GM23338 (cell line): ENCODE measurements around the gene NLRC3. TPM values are rescaled to one million over a fixed set of nuclear protein-coding genes. Genes with fewer than 3 reads are reported as not detected.

Experiments
- ATAC-seq: fragments of 200-7000 bp; cut with Tn5 transposase; 3 replicates; pipeline ENCODE4 v1.9.1; 2020
- DNase-seq: peaks from one replicate; pipeline ENCODE4 v3.0.0-alpha.2; 2015; ENCODE audit warnings: low spot score
- H2AFZ ChIP-seq: fragments of 200-600 bp; sonication (generic); 2 replicates; pipeline ENCODE4 v1.8.0; 2016; ENCODE audit warnings: antibody characterized with exemption, mild to moderate bottlenecking, moderate library complexity
- H3F3A ChIP-seq: fragments of 200-600 bp; sonication (generic); replicated peaks from 2 replicates; pipeline ENCODE4 v1.8.0; 2017; ENCODE audit warnings: antibody characterized with exemption, mixed run types, low read depth
- H3K27ac ChIP-seq: fragments of 200-600 bp; sonication (generic); 2 replicates; pipeline ENCODE4 v1.6.1; 2016; ENCODE audit warnings: low read depth
- H3K27me3 ChIP-seq: fragments of 200-600 bp; sonication (generic); 2 replicates; pipeline ENCODE4 v1.8.0; 2016; ENCODE audit warnings: mild to moderate bottlenecking, mixed run types, moderate library complexity; ENCODE audit not compliant: insufficient read depth
- H3K36me3 ChIP-seq: fragments of 200-600 bp; sonication (generic); 2 replicates; pipeline ENCODE4 v1.8.0; 2016; ENCODE audit warnings: mild to moderate bottlenecking; ENCODE audit not compliant: insufficient read depth
- H3K4me1 ChIP-seq: fragments of 200-600 bp; sonication (generic); 2 replicates; pipeline ENCODE4 v1.8.0; 2016; ENCODE audit warnings: mild to moderate bottlenecking, moderate library complexity; ENCODE audit not compliant: insufficient read depth
- H3K4me2 ChIP-seq: fragments of 200-600 bp; sonication (generic); 2 replicates; pipeline ENCODE4 v1.7.1; 2017; ENCODE audit warnings: mixed run types
- H3K4me3 ChIP-seq: fragments of 200-600 bp; sonication (generic); 2 replicates; pipeline ENCODE4 v1.6.1; 2016; ENCODE audit warnings: mixed run types
- H3K79me2 ChIP-seq: fragments of 200-600 bp; sonication (generic); replicated peaks from 2 replicates; pipeline ENCODE4 v1.8.0; 2017; ENCODE audit warnings: mild to moderate bottlenecking; ENCODE audit not compliant: insufficient read depth
- H3K9me2 ChIP-seq: fragments of 200-600 bp; sonication (generic); 2 replicates; pipeline ENCODE4 v1.8.0; 2017; ENCODE audit not compliant: insufficient read depth
- H4K20me1 ChIP-seq: fragments of 200-600 bp; sonication (generic); replicated peaks from 2 replicates; pipeline ENCODE4 v1.8.0; 2017; ENCODE audit warnings: mild to moderate bottlenecking; ENCODE audit not compliant: insufficient read depth
- H3K27ac Mint-ChIP-seq: 2 replicates; pipeline ENCODE4 v1.8.0; 2020; ENCODE audit warnings: inconsistent platforms, mild to moderate bottlenecking, moderate library complexity, mixed read lengths
- H3K27me3 Mint-ChIP-seq: 3 replicates; pipeline ENCODE4 v1.8.0; 2022; ENCODE audit warnings: low read depth, mild to moderate bottlenecking, moderate library complexity, mixed read lengths, inconsistent platforms; ENCODE audit not compliant: insufficient read depth, poor library complexity
- H3K36me3 Mint-ChIP-seq: 3 replicates; pipeline ENCODE4 v1.8.0; 2021; ENCODE audit warnings: low read depth, mild to moderate bottlenecking, inconsistent platforms, moderate library complexity, mixed read lengths
- H3K4me1 Mint-ChIP-seq: 3 replicates; pipeline ENCODE4 v1.8.0; 2020; ENCODE audit warnings: mild to moderate bottlenecking, inconsistent platforms, mixed read lengths
- H3K4me3 Mint-ChIP-seq: 3 replicates; pipeline ENCODE4 v1.8.0; 2021; ENCODE audit warnings: moderate library complexity, mild to moderate bottlenecking, inconsistent platforms, mixed read lengths
- H3K9me3 Mint-ChIP-seq: 3 replicates; pipeline ENCODE4 v1.8.0; 2020; ENCODE audit warnings: moderate library complexity, mild to moderate bottlenecking, inconsistent platforms, mixed read lengths
- CREB1 ChIP-seq: fragments of 250-450 bp; sonication (Bioruptor Pico); IDR thresholded peaks from 2 replicates; pipeline ENCODE4 v1.5.0; 2020; ENCODE audit warnings: low read depth, mild to moderate bottlenecking, moderate library complexity
- JUNB ChIP-seq: IDR thresholded peaks from one replicate; pipeline ENCODE4 v1.6.1; 2016; ENCODE audit warnings: antibody characterized with exemption; ENCODE audit not compliant: unreplicated experiment
- NANOG ChIP-seq: IDR thresholded peaks from 2 replicates; pipeline ENCODE4 v1.6.1; 2016; ENCODE audit warnings: antibody characterized with exemption, borderline replicate concordance
- ZNF114 ChIP-seq: fragments of 250-450 bp; sonication (Bioruptor Pico); IDR thresholded peaks from 2 replicates; pipeline ENCODE4 v1.5.0; 2020; ENCODE audit warnings: mild to moderate bottlenecking, moderate library complexity
- polyA plus RNA-seq: library from polyadenylated mRNA; unstranded; fragments of >200 nt; fragmentation: Nextera tagmentation; extraction: Ambion mirVana; gene quantifications from 2 replicates; pipeline ENCODE4 v1.2.1, GENCODE V29; 2016
- total RNA-seq: library from RNA; depleted of rRNA; stranded (reverse); fragments of >200 nt; shearing (Covaris generic); gene quantifications from 2 replicates; pipeline ENCODE4 v1.2.3, GENCODE V29; 2014
- TF ChIP-seq, protein P1 (sequence below): IDR thresholded peaks from one replicate; pipeline ENCODE4 v1.6.1; 2018; ENCODE audit warnings: antibody characterized with exemption; ENCODE audit not compliant: unreplicated experiment
- TF ChIP-seq, protein P2 (sequence below): IDR thresholded peaks from 2 replicates; pipeline ENCODE4 v1.6.1; 2016; ENCODE audit warnings: antibody characterized with exemption
- TF ChIP-seq, protein P3 (sequence below), 2 experiments: fragments of 200-600 bp in 1 of 2; sonication (generic) in 1 of 2; conservative IDR thresholded peaks; 2 replicates each; pipeline versions ENCODE4 v1.5.1 to v1.6.1; 2016 to 2017; ENCODE audit warnings: antibody characterized with exemption in 2 of 2, low read depth in 2 of 2, mild to moderate bottlenecking in 2 of 2, moderate library complexity in 1 of 2

NLRC3 gene
- total and polyA plus RNA-seq, 2 experiments from 2014 or later: 0.11 to 0.49 TPM

DNA sequence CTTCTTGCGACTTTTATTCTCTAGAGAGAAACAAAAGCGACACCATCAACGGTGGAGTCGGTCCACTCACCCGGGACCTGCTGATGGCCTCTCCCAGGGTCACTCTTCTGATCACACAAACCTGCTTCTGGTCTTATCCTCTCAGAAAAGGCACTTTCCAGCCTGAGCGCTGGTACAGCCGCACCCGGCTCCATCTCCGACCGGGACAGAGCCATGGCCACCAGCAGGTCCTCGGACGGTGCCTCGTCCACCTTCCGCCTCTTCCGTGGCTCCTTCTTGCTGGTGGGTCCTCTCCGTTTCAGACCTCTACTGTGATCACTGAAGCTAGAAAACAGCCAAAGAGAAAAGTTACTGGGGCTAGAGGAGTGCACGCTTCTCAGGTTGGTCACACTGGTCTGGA is 20.5 kb upstream of the NLRC3 start (continued):
- TF ChIP-seq, protein P1, sequence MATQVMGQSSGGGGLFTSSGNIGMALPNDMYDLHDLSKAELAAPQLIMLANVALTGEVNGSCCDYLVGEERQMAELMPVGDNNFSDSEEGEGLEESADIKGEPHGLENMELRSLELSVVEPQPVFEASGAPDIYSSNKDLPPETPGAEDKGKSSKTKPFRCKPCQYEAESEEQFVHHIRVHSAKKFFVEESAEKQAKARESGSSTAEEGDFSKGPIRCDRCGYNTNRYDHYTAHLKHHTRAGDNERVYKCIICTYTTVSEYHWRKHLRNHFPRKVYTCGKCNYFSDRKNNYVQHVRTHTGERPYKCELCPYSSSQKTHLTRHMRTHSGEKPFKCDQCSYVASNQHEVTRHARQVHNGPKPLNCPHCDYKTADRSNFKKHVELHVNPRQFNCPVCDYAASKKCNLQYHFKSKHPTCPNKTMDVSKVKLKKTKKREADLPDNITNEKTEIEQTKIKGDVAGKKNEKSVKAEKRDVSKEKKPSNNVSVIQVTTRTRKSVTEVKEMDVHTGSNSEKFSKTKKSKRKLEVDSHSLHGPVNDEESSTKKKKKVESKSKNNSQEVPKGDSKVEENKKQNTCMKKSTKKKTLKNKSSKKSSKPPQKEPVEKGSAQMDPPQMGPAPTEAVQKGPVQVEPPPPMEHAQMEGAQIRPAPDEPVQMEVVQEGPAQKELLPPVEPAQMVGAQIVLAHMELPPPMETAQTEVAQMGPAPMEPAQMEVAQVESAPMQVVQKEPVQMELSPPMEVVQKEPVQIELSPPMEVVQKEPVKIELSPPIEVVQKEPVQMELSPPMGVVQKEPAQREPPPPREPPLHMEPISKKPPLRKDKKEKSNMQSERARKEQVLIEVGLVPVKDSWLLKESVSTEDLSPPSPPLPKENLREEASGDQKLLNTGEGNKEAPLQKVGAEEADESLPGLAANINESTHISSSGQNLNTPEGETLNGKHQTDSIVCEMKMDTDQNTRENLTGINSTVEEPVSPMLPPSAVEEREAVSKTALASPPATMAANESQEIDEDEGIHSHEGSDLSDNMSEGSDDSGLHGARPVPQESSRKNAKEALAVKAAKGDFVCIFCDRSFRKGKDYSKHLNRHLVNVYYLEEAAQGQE: no peak
- TF ChIP-seq, protein P2, sequence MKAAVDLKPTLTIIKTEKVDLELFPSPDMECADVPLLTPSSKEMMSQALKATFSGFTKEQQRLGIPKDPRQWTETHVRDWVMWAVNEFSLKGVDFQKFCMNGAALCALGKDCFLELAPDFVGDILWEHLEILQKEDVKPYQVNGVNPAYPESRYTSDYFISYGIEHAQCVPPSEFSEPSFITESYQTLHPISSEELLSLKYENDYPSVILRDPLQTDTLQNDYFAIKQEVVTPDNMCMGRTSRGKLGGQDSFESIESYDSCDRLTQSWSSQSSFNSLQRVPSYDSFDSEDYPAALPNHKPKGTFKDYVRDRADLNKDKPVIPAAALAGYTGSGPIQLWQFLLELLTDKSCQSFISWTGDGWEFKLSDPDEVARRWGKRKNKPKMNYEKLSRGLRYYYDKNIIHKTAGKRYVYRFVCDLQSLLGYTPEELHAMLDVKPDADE: no peak
- TF ChIP-seq ZNF114 (CRISPR knock-in tag) (no peak), CREB1 (CRISPR knock-in tag) (no peak), JUNB (no peak)
- TF ChIP-seq, protein P3, sequence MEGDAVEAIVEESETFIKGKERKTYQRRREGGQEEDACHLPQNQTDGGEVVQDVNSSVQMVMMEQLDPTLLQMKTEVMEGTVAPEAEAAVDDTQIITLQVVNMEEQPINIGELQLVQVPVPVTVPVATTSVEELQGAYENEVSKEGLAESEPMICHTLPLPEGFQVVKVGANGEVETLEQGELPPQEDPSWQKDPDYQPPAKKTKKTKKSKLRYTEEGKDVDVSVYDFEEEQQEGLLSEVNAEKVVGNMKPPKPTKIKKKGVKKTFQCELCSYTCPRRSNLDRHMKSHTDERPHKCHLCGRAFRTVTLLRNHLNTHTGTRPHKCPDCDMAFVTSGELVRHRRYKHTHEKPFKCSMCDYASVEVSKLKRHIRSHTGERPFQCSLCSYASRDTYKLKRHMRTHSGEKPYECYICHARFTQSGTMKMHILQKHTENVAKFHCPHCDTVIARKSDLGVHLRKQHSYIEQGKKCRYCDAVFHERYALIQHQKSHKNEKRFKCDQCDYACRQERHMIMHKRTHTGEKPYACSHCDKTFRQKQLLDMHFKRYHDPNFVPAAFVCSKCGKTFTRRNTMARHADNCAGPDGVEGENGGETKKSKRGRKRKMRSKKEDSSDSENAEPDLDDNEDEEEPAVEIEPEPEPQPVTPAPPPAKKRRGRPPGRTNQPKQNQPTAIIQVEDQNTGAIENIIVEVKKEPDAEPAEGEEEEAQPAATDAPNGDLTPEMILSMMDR (conservative IDR thresholded peaks at IDR 0.05; ENCODE audit: low read depth in 2 of 2): no peak

DNA sequence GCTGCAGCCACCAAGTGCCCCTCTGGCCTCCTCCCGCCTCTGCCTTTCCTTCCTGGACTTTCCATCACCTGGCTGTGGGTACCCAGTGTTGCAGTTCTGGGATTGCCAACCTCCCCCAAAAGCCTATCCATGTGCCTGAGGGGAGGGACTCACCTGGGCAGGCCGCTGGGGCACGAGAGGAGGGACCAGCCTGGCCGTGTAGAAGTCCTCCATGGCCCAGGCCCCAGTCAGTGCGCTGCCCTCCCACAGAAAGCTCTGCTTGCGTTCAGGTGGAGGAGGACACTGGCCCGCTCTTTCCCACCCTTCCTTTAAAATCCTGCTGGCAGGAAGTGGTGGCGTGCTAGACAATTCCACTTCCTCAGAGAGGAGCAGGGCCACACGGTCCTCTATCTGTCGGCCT is 20.0 kb upstream of the NLRC3 start:
- peaks cover 61% of the 10 kb centered on the region for H3K36me3 Mint-ChIP-seq
- H3K4me2 ChIP-seq: no peak overlapping the region
- peaks cover 7% of the 10 kb centered on the region for H3K27me3 Mint-ChIP-seq
- H2AFZ ChIP-seq: no peak overlapping the region
- H3K4me3 ChIP-seq: no peak overlapping the region
- no peak overlapping the region for H3K27ac ChIP-seq
- TF ChIP-seq NANOG: no peak
- no peaks in the 10 kb centered on the region for H3K79me2 ChIP-seq
- H3K4me1 ChIP-seq: no peaks in the 10 kb centered on the region
- DNase-seq (no peak), ATAC-seq (no peak)
- H3K27me3 ChIP-seq: no peaks in the 10 kb centered on the region
- H3F3A ChIP-seq: no peaks in the 10 kb centered on the region
- peaks cover 30% of the 10 kb centered on the region for H3K9me3 Mint-ChIP-seq
- no peak overlapping the region for H3K4me3 Mint-ChIP-seq
- no peaks in the 10 kb centered on the region for H3K9me2 ChIP-seq
- H3K27ac Mint-ChIP-seq: no peak overlapping the region
- no peaks in the 10 kb centered on the region for H3K4me1 Mint-ChIP-seq
- H3K36me3 ChIP-seq: peaks cover 10% of the 10 kb centered on the region
- H4K20me1 ChIP-seq: no peaks in the 10 kb centered on the region
